Measurements from ENCODE around the gene ACBD7.

ACBD7 gene

GRCh38 chr10:15084502-15084922, 4.1 kb downstream of the ACBD7 start:
- DNase-seq = no peak

- no peak for DNase-seq
Observed at GRCh38 chr10:15083674-15084501, 4.7 kb downstream of the ACBD7 start.

GRCh38 chr10:15075421-15075820, 13.2 kb downstream of the ACBD7 start:
- DNase-seq = no peak

- DNase-seq = no peak
Observed at GRCh38 chr10:15072358-15072757, 16.2 kb downstream of the ACBD7 start.

- no peak for DNase-seq
Observed at GRCh38 chr10:15069230-15069629, 19.3 kb downstream of the ACBD7 start.

GRCh38 chr10:15068802-15069201, 19.8 kb downstream of the ACBD7 start:
- DNase-seq = no peak

- DNase-seq = no peak
Observed at GRCh38 chr10:15067154-15067553, 21.4 kb downstream of the ACBD7 start.

GRCh38 chr10:15060638-15061037, 27.9 kb downstream of the ACBD7 start:
- no peak for DNase-seq

- no peak for DNase-seq
Observed at GRCh38 chr10:15059914-15060313, 28.7 kb downstream of the ACBD7 start.

GRCh38 chr10:15058689-15059088, 29.9 kb downstream of the ACBD7 start:
- no peak for DNase-seq

- no peak for DNase-seq
Observed at GRCh38 chr10:15053061-15053460, 35.5 kb downstream of the ACBD7 start.

- DNase-seq = no peak
Observed at GRCh38 chr10:15052121-15052520, 36.5 kb downstream of the ACBD7 start.

GRCh38 chr10:15049533-15049932, 39.0 kb downstream of the ACBD7 start:
- no peak for DNase-seq

GRCh38 chr10:15046626-15047025, 42.0 kb downstream of the ACBD7 start:
- DNase-seq = no peak

- DNase-seq = no peak
Observed at GRCh38 chr10:15045380-15045779, 43.2 kb downstream of the ACBD7 start.

- DNase-seq = no peak
Observed at GRCh38 chr10:15043674-15044073, 44.9 kb downstream of the ACBD7 start, which contains the start of gene OLAH. Gene OLAH (plus strand): TSS chr10:15043943. CDS start chr10:15047289, 3,346 bp downstream.

GRCh38 chr10:15038416-15038815, 50.2 kb downstream of the ACBD7 start:
- DNase-seq = no peak

GRCh38 chr10:15037691-15038090, 50.9 kb downstream of the ACBD7 start:
- no peak for DNase-seq

- DNase-seq = no peak
Observed at GRCh38 chr10:15035385-15036301, 52.9 kb downstream of the ACBD7 start.

- DNase-seq = no peak
Observed at GRCh38 chr10:15027741-15028140, 60.8 kb downstream of the ACBD7 start.
